ENCODE results near the gene PEAK1. TPM values are rescaled to one million over a fixed set of nuclear protein-coding genes. Genes with fewer than 3 reads are reported as not detected.

Gene PEAK1
- total and polyA plus RNA-seq, 4 donors: 8.6 to 147 (median 40.2) TPM

- ATAC-seq (ENCODE audit: insufficient read depth, low FRiP score) (no peak), DNase-seq (peak in 1 of 3 donors; percentile 32)
- no peaks in the 10 kb centered on the region for H3K36me3 ChIP-seq (ENCODE audit: control insufficient read depth in 4 of 4, insufficient read depth in 4 of 4, low read length in 4 of 4)
- H3K4me3 ChIP-seq: no peak overlapping the region
- no peak overlapping the region for H3K27ac ChIP-seq (ENCODE audit: low read depth in 1 of 2, low read length in 1 of 2)
- H3K9ac ChIP-seq (ENCODE audit: insufficient read depth in 1 of 2, low read length in 2 of 2): no peak overlapping the region
- H3K4me1 ChIP-seq (ENCODE audit: control insufficient read depth in 5 of 5, insufficient read depth in 5 of 5, low read length in 5 of 5): peaks cover 0 to 28% (median 7%) of the 10 kb centered on the region in 5 donors
- no peaks in the 10 kb centered on the region for H3K27me3 ChIP-seq (ENCODE audit: control insufficient read depth in 3 of 3, insufficient read depth in 3 of 3, low read length in 2 of 3)
- 83 to 94% methylated on average over 2 of the region's 2 CpGs for WGBS, 2 donors
- no peak for TF ChIP-seq CTCF (IDR thresholded peaks at IDR 0.05; ENCODE audit: control extremely low read depth, extremely low read depth)
- no peaks in the 10 kb centered on the region for H3K9me3 ChIP-seq (ENCODE audit: control insufficient read depth in 4 of 4, insufficient read depth in 3 of 4, low read length in 3 of 4)
Observed at GRCh38 chr15:77326366-77326765, 93.5 kb downstream of the PEAK1 start.

- 78 to 84% methylated on average over 1 of the region's 1 CpG for WGBS, 2 donors
- Histone ChIP-seq H3K9me3 (ENCODE audit: control insufficient read depth in 4 of 4, insufficient read depth in 3 of 4, low read length in 3 of 4) (no peaks in the 10 kb centered on the region), H3K27ac (ENCODE audit: low read depth in 1 of 2, low read length in 1 of 2) (no peak overlapping the region), H3K9ac (ENCODE audit: insufficient read depth in 1 of 2, low read length in 2 of 2) (no peak overlapping the region), H3K36me3 (ENCODE audit: control insufficient read depth in 4 of 4, insufficient read depth in 4 of 4, low read length in 4 of 4) (no peaks in the 10 kb centered on the region), H3K4me1 (ENCODE audit: control insufficient read depth in 5 of 5, insufficient read depth in 5 of 5, low read length in 5 of 5) (peaks cover 0 to 12% (median 3%) of the 10 kb centered on the region in 5 donors), H3K4me3 (no peak overlapping the region), H3K27me3 (ENCODE audit: control insufficient read depth in 3 of 3, insufficient read depth in 3 of 3, low read length in 2 of 3) (no peaks in the 10 kb centered on the region)
- no peak for ATAC-seq (ENCODE audit: insufficient read depth, low FRiP score)
- DNase-seq: no peak
- no peak for TF ChIP-seq CTCF (IDR thresholded peaks at IDR 0.05; ENCODE audit: control extremely low read depth, extremely low read depth)
Observed at GRCh38 chr15:77312523-77312922, 107.4 kb downstream of the PEAK1 start.

- WGBS, 2 donors: 89 to 92% methylated on average over 8 of the region's 8 CpGs
- ATAC-seq (ENCODE audit: insufficient read depth, low FRiP score) (no peak), DNase-seq (no peak)
- no peak overlapping the region for H3K27ac ChIP-seq (ENCODE audit: low read depth in 1 of 2, low read length in 1 of 2)
- no peaks in the 10 kb centered on the region for H3K27me3 ChIP-seq (ENCODE audit: control insufficient read depth in 3 of 3, insufficient read depth in 3 of 3, low read length in 2 of 3)
- H3K36me3 ChIP-seq (ENCODE audit: control insufficient read depth in 4 of 4, insufficient read depth in 4 of 4, low read length in 4 of 4): no peaks in the 10 kb centered on the region
- H3K4me3 ChIP-seq: no peak overlapping the region
- peaks cover 0 to 15% (median 6%) of the 10 kb centered on the region in 5 donors for H3K4me1 ChIP-seq (ENCODE audit: control insufficient read depth in 5 of 5, insufficient read depth in 5 of 5, low read length in 5 of 5)
- TF ChIP-seq CTCF (IDR thresholded peaks at IDR 0.05; ENCODE audit: control extremely low read depth, extremely low read depth): no peak
- H3K9me3 ChIP-seq (ENCODE audit: control insufficient read depth in 4 of 4, insufficient read depth in 3 of 4, low read length in 3 of 4): no peaks in the 10 kb centered on the region
- H3K9ac ChIP-seq (ENCODE audit: insufficient read depth in 1 of 2, low read length in 2 of 2): no peak overlapping the region
Observed at GRCh38 chr15:77311618-77312398, 108.1 kb downstream of the PEAK1 start.

Measured in lung (tissue), 12 donors.